Heart right ventricle (tissue), 16 donors: Measurements from ENCODE around the gene LSP1. TPM values are rescaled to one million over a fixed set of nuclear protein-coding genes. Genes with fewer than 3 reads are reported as not detected.

Experiments
- ATAC-seq, 8 donors: fragments of 200-7000 bp; cut with Tn5 transposase; one replicate each; pipeline ENCODE4 v1.9.1; 2020; ENCODE audit warnings: mild to moderate bottlenecking in 8 of 8, moderate library complexity in 8 of 8, moderate number of reproducible peaks in 1 of 8
- DNase-seq, 2 donors: peaks; one replicate each; pipeline ENCODE4 v3.0.0-alpha.2; 2020
- H3K27ac ChIP-seq, 10 donors: fragments of 200-600 bp; sonication (generic) in 2 of 10; one replicate each; pipeline versions ENCODE4 v1.5.0 to v1.8.0; 2020 to 2022; ENCODE audit warnings: mild to moderate bottlenecking in 3 of 10
- H3K27me3 ChIP-seq, 7 donors: fragments of 200-600 bp; one replicate each; pipeline ENCODE4 v1.8.0; 2021 to 2022; ENCODE audit warnings: mild to moderate bottlenecking in 2 of 7
- H3K36me3 ChIP-seq, 9 donors: fragments of 200-600 bp; sonication (generic) in 1 of 9; one replicate each; pipeline versions ENCODE4 v1.5.0 to v1.8.0; 2020 to 2022; ENCODE audit warnings: mild to moderate bottlenecking in 2 of 9
- H3K4me1 ChIP-seq, 9 donors: fragments of 200-600 bp; sonication (generic) in 1 of 9; one replicate each; pipeline versions ENCODE4 v1.5.0 to v1.8.0; 2020 to 2022; ENCODE audit warnings: mild to moderate bottlenecking in 4 of 9
- H3K4me3 ChIP-seq, 10 donors: fragments of 200-600 bp; sonication (generic) in 2 of 10; one replicate each; pipeline versions ENCODE4 v1.5.0 to v1.8.0; 2020 to 2022; ENCODE audit warnings: mild to moderate bottlenecking in 7 of 10, moderate library complexity in 2 of 10
- H3K9me3 ChIP-seq, 11 donors: fragments of 200-600 bp in 10 of 11; sonication (generic) in 2 of 11; one replicate each; pipeline versions ENCODE4 v1.5.0 to v1.8.0; 2013 to 2022; ENCODE audit warnings: mild to moderate bottlenecking in 2 of 11, control low read depth in 1 of 11, moderate library complexity in 1 of 11
- WGBS, 2 donors: extraction: QIAGEN DNeasy Blood & Tissue Kit; methylation state at CpG; one replicate each; pipeline ENCODE4 v1.1.7; 2013; ENCODE audit warnings: inconsistent platforms in 1 of 2; 5-methylcytosine and 5-hydroxymethylcytosine counted together
- intact Hi-C, 10 donors: fragments of 100-400 bp; cut with DNase I; formaldehyde crosslinking; loops; one replicate each; pipeline versions ENCODE4 v1.11.1 to v1.14.2; 2022
- polyA plus RNA-seq, 2 donors: library from polyadenylated mRNA; stranded (reverse); fragments of 200-250 nt; gene quantifications; one replicate each; pipeline ENCODE4 v1.2.3, GENCODE V29; 2013
- total RNA-seq, 10 donors: library from RNA; stranded (reverse); fragmentation: NEBNext Ultra II Directional in 3 of 10; extraction: Animal tissue kit (Norgen Biotek cat#: 25700) in 3 of 10; gene quantifications; one replicate each; pipeline versions ENCODE4 v1.2.1 to v1.2.4, GENCODE V29; 2021 to 2023
- TF ChIP-seq, protein P1 (sequence below), 9 donors: fragments of 200-600 bp; sonication (generic) in 2 of 9; IDR thresholded peaks; one replicate each; pipeline versions ENCODE4 v1.5.0 to v1.8.0; 2021 to 2022; ENCODE audit warnings: antibody characterized with exemption in 9 of 9, mild to moderate bottlenecking in 5 of 9, moderate library complexity in 1 of 9
- donor health status: Arrhythmogenic right ventricular cardiomyopathy.
- donor health status: ischemic (EF 13 %, LVEDD 7.1; RV severe dilation, severe dysfunction).
- donor health status: healthy with polysubstance abuse.
- donor health status: DM: no; HTN: yes; CAD: no.
- donor health status: DM: no; HTN: no; CAD: no.
- donor health status: ischemic (EF 25% LVEDD 6.9; RV normal size, moderate dysfunction).
- donor health status: ischemic (EF 25% LVEDD 5.7; RV mildly dilated, moderate dysfunction).
- donor health status: healthy.
- donor health status: DM: yes; HTN: yes; CAD: no.
- donor health status: Ischemic cardiomyopathy.
- donor health status: ischemic (EF 35%, LVEDD 5.7; RV mildly dilated, moderate dysfunction).
- donor health status: nonischemic (EF 11% LVEDD 7.7; RV severe dilation, severe dysfunction).
- donor health status: DM: yes; HTN: yes; CAD: no.
- donor health status: PGD.
- donor health status: ischemic (EF 29% LVEDD 5.4; RV normal size, mild dysfunction).
- donor health status: nonischemic (EF 23%, LVEDD 6.1; RV moderate dilation, normal function).

The LSP1 gene
- total and polyA plus RNA-seq, 12 donors = 16.0 to 57.2 (median 21.4) TPM

DNA sequence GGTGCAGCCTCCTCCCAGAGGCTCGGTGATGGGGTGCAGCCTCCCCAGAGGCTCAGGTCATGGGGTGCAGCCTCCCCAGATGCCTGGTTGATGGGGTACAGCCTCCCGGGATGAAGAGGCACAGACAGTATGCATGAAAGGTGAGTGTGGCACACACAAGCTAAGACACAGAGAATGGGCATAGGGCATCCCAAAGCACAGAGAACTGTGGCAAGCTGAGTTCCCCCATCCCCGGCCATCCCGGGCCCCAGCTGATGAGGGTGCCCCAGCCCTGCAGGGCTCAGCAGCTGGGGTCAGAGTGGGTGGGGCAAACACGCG is 22.9 kb upstream of the LSP1 start:
- peaks cover 2 to 29% (median 19%) of the 10 kb centered on the region in 9 donors for H3K4me1 ChIP-seq
- intact Hi-C loops = loop anchor here in 5 of 10 donors (5.0 kb wide), 2 partner anchors 68 to 178 kb away; partner anchors contain the start of gene CTSD (in 1 of the 5)
- no peak for DNase-seq
- ATAC-seq = no peak
- H3K27me3 ChIP-seq = peaks cover 0 to 40% (median 12%) of the 10 kb centered on the region in 7 donors
- H3K27ac ChIP-seq = no peak overlapping the region
- H3K36me3 ChIP-seq = no peaks in the 10 kb centered on the region
- H3K9me3 ChIP-seq = no peaks in the 10 kb centered on the region
- 69 to 74% methylated on average over 6 of the region's 6 CpGs for WGBS, 2 donors
- no peak overlapping the region for H3K4me3 ChIP-seq
- TF ChIP-seq, protein P1, sequence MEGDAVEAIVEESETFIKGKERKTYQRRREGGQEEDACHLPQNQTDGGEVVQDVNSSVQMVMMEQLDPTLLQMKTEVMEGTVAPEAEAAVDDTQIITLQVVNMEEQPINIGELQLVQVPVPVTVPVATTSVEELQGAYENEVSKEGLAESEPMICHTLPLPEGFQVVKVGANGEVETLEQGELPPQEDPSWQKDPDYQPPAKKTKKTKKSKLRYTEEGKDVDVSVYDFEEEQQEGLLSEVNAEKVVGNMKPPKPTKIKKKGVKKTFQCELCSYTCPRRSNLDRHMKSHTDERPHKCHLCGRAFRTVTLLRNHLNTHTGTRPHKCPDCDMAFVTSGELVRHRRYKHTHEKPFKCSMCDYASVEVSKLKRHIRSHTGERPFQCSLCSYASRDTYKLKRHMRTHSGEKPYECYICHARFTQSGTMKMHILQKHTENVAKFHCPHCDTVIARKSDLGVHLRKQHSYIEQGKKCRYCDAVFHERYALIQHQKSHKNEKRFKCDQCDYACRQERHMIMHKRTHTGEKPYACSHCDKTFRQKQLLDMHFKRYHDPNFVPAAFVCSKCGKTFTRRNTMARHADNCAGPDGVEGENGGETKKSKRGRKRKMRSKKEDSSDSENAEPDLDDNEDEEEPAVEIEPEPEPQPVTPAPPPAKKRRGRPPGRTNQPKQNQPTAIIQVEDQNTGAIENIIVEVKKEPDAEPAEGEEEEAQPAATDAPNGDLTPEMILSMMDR (IDR thresholded peaks at IDR 0.05) = no peak

DNA sequence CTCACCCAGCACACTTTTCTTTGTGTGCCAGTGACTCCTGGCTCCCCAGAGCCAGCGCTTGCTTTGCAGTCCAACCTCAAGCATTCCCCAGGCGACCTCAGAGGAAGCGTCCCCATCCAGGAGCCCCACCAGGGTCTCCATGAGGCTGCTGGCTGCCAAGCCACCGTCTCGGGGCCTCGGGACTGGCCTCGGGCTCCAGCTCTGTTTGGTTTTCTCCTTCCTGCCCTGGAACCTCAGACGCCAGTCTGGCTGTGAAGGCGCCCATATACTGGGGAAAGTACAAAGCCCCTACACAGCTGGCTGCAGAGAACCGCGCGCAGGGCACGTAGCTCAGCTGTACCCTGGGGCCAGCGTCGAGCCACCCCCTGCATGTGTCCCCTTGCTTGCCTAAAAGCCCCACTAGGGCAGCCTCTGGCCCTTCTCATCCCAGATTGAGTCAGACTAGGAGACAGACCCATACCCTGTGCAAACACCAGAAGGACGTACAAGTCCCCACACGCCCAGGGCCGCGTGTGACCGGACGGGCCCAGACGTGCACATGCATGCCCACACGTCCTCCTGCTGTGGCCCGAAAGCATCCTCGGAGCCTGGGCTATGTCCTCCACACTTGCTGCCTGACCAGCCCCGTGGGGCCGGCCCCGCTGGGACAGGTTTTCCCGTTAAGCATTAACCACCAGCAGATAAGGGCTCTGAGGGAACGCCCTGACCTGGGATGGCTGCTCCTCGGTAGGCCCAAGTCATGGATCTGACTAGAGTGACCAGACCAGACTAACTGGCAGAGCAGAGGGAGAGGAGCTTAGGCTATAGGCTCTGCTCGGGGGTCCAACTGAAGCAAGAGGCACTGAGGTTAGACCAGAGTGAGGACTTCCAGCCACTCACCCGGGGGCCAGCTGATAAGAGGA is 22.3 kb upstream of the LSP1 start:
- Histone ChIP-seq H3K9me3 (no peaks in the 10 kb centered on the region), H3K27ac (no peak overlapping the region), H3K36me3 (no peaks in the 10 kb centered on the region), H3K27me3 (peaks cover 0 to 40% (median 12%) of the 10 kb centered on the region in 7 donors), H3K4me1 (peaks cover 2 to 29% (median 19%) of the 10 kb centered on the region in 9 donors), H3K4me3 (no peak overlapping the region)
- TF ChIP-seq, protein P1 (IDR thresholded peaks at IDR 0.05) = no peak
- 70 to 77% methylated on average over 32 to 33 of the region's 33 CpGs for WGBS, 2 donors
- intact Hi-C loops = loop anchor here in 5 of 10 donors (5.0 kb wide), 2 partner anchors 68 to 178 kb away; partner anchors contain the start of gene CTSD (in 1 of the 5)
- peak in 1 of 2 donors; percentile 3 for DNase-seq
- ATAC-seq = no peak

DNA sequence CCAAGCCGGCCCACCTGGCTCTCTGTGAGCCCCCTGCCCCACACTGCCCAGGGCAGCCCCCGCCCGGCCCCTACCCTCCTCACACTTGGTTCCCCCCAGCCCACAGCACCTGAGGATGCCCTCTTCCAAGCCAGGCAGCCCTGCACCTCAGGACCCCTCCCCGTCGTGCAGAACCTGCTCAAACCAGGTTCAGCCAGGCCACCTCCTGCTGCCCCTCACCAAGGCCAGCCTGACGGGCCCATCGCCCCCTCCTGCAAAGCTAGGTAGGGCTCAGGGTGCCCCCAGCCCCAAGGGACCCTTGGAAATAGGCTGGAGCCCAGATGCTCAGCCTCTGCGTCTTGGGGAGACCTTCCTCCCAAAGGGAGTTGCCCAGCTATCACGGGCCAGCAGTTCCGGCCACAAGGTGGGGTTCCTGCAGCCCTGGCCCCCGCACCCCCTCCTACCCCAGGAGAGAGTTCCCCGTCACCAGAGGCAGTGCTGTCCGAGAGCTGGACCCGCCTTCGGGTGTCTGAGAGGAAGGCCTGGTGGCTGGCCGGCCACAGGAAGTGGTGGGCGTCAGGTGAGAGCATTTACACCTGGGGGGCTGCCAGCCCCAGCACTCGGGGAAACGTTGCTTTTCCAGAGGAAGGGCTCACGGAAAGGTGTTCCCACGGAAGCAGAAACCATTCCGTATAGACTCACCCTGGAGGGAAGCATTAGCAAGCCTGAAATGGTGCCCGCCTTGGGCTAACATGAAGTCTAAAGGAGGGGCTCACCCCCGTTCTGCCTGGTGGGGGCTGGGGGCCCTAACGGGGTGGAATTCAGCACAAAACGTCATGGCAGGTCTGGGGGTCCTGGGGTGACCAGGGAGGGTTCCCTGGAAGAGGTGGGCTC is 21.3 kb upstream of the LSP1 start:
- H3K36me3 ChIP-seq = no peaks in the 10 kb centered on the region
- no peak for DNase-seq
- no peak for ATAC-seq
- H3K27me3 ChIP-seq = peaks cover 0 to 40% (median 12%) of the 10 kb centered on the region in 7 donors
- no peaks in the 10 kb centered on the region for H3K9me3 ChIP-seq
- H3K4me1 ChIP-seq = peaks cover 2 to 26% (median 19%) of the 10 kb centered on the region in 9 donors
- 66 to 73% methylated on average over 25 to 26 of the region's 26 CpGs for WGBS, 2 donors
- H3K27ac ChIP-seq = no peak overlapping the region
- no peak overlapping the region for H3K4me3 ChIP-seq
- intact Hi-C loops = loop anchor here (1.0 to 5.0 kb wide), 9 partner anchors 69 to 179 kb away; partner anchors contain the start of gene CTSD (in 1 of the 10)
- TF ChIP-seq, protein P1 (IDR thresholded peaks at IDR 0.05) = no peak
